ENCODE measurements around the gene PCDH8.
"Not testable (repeated sequence)": the region's sequence is repeated elsewhere in the genome, so short reads cannot be mapped to it uniquely, and the experiment has no call there.

Gene PCDH8

DNA sequence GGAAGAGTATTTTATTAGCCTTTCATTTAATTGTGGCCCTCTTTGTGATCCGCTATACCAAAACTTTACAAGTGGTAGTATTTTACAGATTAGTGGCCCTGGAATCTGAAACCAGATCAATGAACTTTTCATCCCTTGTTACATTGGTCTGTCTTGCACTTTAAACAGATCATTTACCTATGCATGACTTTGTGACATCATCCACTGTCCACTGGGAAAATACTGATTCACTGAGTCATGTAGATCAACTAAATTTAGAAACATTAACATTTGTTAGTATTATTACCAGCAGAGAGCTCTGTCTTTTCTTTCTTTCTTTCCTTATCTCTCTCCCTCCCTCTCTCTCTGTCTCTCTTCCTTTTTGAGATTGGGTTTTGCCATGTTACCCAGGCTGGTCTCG is 17.5 kb downstream of the PCDH8 start:
- peak; percentile 42 for DNase-seq (ENCODE audit: low spot score)
- TF ChIP-seq, protein P1, sequence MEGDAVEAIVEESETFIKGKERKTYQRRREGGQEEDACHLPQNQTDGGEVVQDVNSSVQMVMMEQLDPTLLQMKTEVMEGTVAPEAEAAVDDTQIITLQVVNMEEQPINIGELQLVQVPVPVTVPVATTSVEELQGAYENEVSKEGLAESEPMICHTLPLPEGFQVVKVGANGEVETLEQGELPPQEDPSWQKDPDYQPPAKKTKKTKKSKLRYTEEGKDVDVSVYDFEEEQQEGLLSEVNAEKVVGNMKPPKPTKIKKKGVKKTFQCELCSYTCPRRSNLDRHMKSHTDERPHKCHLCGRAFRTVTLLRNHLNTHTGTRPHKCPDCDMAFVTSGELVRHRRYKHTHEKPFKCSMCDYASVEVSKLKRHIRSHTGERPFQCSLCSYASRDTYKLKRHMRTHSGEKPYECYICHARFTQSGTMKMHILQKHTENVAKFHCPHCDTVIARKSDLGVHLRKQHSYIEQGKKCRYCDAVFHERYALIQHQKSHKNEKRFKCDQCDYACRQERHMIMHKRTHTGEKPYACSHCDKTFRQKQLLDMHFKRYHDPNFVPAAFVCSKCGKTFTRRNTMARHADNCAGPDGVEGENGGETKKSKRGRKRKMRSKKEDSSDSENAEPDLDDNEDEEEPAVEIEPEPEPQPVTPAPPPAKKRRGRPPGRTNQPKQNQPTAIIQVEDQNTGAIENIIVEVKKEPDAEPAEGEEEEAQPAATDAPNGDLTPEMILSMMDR (conservative IDR thresholded peaks at IDR 0.05; ENCODE audit: low read depth) = no peak
- POLR2A ChIA-PET (ENCODE audit: low non-redundant PET) = no interaction called here
- H3K27ac ChIP-seq = no peak overlapping the region
- CTCF ChIA-PET = no interaction called here

DNA sequence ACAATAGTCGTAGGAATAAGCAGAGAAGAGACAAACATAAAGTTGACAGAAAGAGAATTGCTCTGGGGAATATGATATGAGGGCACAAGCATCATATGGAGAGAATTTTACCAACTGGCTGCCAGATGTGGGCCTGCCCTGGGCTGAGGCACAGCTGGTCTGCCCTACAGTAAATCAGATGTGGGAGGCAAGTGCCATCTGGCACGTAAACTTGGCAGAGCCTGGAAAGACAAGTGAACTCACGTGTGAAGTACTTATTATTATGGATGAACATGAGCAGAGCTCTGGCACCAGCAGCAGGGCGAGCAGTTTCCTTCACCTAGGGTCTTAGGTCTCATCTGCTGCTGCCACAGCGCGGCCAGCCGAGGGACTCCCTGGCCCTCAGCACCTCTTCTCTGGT is 20.6 kb downstream of the PCDH8 start:
- CTCF ChIA-PET = no interaction called here
- DNase-seq (ENCODE audit: low spot score) = no peak

DNA sequence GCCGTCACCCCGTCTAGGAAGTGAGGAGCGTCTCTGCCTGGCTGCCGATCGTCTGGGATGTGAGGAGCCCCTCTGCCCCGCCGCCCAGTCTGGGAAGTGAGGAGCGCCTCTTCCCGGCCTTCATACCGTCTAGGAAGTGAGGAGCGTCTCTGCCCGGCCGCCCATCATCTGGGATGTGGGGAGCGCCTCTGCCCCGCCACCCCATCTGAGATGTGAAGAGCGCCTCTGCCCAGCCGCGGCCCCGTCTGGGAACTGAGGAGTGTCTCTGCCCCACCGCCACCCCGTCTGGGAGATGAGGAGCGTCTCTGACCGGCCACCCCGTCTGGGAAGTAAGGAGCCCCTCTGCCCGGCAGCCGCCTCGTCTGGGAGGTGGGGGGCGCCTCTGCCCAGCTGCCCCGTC is 30.6 kb downstream of the PCDH8 start:
- POLR2A ChIA-PET (ENCODE audit: low non-redundant PET); CTCF ChIA-PET; DNase-seq (ENCODE audit: low spot score); H3K27ac ChIP-seq: not testable (repeated sequence)

More for the DNA sequence above, 20.6 kb downstream of the PCDH8 start:
- TF ChIP-seq, protein P1 (conservative IDR thresholded peaks at IDR 0.05; ENCODE audit: low read depth) = no peak
- POLR2A ChIA-PET (ENCODE audit: low non-redundant PET) = no interaction called here
- H3K27ac ChIP-seq = no peak overlapping the region

DNA sequence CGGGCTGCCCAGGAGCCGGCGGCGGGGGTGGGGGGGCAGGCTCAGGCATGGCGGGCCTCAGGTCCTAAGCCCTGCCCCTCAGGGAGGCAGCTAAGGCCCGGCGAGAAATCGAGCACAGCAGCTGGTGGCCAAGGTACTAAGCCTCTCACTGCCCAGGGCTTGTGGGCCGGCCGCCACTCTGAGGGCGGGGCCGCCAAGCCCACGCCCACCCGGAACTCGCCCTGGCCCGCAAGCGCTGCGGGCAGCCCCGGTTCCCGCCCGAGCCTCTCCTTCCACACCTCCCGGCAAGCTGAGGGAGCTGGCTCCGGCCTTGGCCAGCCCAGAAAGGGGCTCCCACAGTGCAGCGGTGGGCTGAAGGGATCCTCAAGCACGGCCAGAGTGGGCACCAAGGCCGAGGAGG is 33.1 kb downstream of the PCDH8 start:
- H3K27ac ChIP-seq = no peak overlapping the region
- no peak for DNase-seq (ENCODE audit: low spot score)
- ChIA-PET POLR2A (ENCODE audit: low non-redundant PET) (no interaction called here), CTCF (no interaction called here)
- TF ChIP-seq, protein P1 (conservative IDR thresholded peaks at IDR 0.05; ENCODE audit: low read depth) = no peak

DNA sequence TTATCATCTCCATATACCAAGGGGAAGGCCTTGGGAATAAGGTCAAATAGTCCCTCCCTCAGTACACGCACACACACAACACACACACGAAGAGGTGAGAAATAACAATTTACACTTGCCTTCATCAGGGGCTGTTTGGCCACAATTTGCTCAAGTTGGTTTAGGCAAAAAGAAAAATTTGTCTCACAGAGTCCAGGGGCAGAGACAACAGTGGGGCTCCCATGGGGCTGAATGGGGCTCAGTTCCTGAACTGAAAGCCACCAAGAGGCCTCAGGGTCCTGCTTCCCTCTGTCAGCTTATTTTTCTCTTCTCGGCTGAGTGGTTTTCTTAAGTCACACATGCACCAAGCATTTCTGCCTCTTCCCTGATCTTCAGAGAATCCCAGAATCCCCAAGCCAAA is 35.5 kb downstream of the PCDH8 start:
- no peak for DNase-seq (ENCODE audit: low spot score)
- TF ChIP-seq, protein P1 (conservative IDR thresholded peaks at IDR 0.05; ENCODE audit: low read depth) = no peak
- POLR2A ChIA-PET (ENCODE audit: low non-redundant PET) = no interaction called here
- no peak overlapping the region for H3K27ac ChIP-seq
- CTCF ChIA-PET = no interaction called here

DNA sequence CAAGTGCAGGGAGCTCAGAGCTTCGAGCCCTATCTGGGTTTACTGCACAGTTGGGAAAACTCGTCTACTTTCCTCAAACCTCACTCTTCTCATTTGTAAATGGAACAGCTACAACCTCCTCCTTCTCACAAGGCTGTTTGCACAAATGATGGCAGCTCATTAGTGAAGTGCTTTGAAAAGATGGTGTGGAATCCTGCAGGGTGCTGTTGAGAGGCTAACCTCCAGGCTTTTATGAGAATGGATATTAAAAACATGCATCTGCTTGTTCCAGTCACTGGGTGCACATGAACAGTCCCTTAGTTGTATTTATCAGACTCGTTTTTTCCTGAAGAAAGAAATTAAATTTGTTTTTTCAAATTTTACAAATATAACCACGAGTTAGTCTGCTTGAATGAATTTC is 36.6 kb downstream of the PCDH8 start:
- ChIA-PET CTCF (no interaction called here), POLR2A (ENCODE audit: low non-redundant PET) (no interaction called here)
- H3K27ac ChIP-seq = no peak overlapping the region
- TF ChIP-seq, protein P1 (conservative IDR thresholded peaks at IDR 0.05; ENCODE audit: low read depth) = no peak
- no peak for DNase-seq (ENCODE audit: low spot score)

DNA sequence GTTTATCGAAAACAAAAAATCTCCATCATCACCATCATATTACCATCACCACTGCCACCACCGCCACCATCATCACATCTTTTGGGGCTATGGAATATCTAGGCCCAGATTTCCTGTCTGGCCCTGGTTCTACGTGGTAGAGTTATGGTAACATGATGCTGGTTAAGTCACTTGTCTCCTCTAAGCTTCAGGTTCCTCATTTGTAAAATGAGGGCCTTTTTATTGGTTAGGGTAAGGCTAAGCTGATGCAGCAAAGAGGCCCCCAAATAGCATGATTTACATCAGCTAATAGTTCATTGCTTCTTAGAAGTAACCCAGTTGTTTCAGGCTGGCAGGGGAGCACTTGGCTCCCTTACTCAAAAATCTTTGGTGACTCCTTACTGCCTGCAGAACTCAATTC is 37.9 kb downstream of the PCDH8 start:
- TF ChIP-seq, protein P1 (conservative IDR thresholded peaks at IDR 0.05; ENCODE audit: low read depth) = no peak
- no peak for DNase-seq (ENCODE audit: low spot score)
- no peak overlapping the region for H3K27ac ChIP-seq
- CTCF ChIA-PET = no interaction called here
- POLR2A ChIA-PET (ENCODE audit: low non-redundant PET) = no interaction called here

Measured in RWPE1 (cell line).